ENCODE data around the gene RPL36AL.

DNA sequence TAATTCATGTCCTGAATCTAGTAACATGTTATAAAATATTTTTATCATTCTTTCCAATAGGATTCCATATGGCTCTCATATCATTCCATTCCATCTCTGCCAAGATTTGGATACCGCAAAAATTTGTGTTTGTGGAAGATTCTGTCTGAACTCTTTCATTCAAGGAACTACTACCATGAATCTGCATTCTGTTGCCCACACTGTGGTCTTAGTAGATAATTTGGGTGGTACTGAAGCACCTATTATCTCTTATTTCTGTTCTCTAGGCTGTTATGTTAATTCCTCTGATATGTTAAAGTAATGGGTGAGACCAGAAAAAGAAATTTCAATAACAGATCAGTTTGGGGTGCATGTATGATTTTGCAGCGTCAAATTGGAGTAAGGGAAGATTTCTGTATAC lies 6.2 kb downstream of the RPL36AL start:
- TF ChIP-seq, protein P1, sequence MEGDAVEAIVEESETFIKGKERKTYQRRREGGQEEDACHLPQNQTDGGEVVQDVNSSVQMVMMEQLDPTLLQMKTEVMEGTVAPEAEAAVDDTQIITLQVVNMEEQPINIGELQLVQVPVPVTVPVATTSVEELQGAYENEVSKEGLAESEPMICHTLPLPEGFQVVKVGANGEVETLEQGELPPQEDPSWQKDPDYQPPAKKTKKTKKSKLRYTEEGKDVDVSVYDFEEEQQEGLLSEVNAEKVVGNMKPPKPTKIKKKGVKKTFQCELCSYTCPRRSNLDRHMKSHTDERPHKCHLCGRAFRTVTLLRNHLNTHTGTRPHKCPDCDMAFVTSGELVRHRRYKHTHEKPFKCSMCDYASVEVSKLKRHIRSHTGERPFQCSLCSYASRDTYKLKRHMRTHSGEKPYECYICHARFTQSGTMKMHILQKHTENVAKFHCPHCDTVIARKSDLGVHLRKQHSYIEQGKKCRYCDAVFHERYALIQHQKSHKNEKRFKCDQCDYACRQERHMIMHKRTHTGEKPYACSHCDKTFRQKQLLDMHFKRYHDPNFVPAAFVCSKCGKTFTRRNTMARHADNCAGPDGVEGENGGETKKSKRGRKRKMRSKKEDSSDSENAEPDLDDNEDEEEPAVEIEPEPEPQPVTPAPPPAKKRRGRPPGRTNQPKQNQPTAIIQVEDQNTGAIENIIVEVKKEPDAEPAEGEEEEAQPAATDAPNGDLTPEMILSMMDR (IDR thresholded peaks at IDR 0.05): no peak
- TF ChIP-seq POLR2AphosphoS5 (IDR thresholded peaks at IDR 0.05): no peak
